Panc1 (cell line): Measurements from ENCODE around the gene SLC8A1.

ENCODE experiments used
- CTCF ChIP-seq: fragments of 450-650 bp; IDR thresholded peaks from 2 replicates; pipeline ENCODE4 v1.5.1; 2017; ENCODE audit warnings: mild to moderate bottlenecking
- POLR2AphosphoS5 ChIP-seq: IDR thresholded peaks from 2 replicates; pipeline ENCODE4 v1.6.1; 2012; ENCODE audit warnings: mild to moderate bottlenecking, low read depth, low read length, moderate library complexity
- SIN3A ChIP-seq: IDR thresholded peaks from 2 replicates; pipeline ENCODE4 v1.6.1; 2012; ENCODE audit warnings: low read depth, mild to moderate bottlenecking, low read length, moderate library complexity, borderline replicate concordance; ENCODE audit not compliant: insufficient read depth
- TCF7L2 ChIP-seq: IDR thresholded peaks from 2 replicates; pipeline ENCODE4 v1.6.1; 2011; ENCODE audit warnings: mild to moderate bottlenecking, low read depth, low read length, inconsistent platforms
- TF ChIP-seq, protein P1 (sequence below), 2 experiments: IDR thresholded peaks; 2 replicates each; pipeline ENCODE4 v1.6.1; 2011 to 2012; ENCODE audit warnings: low read depth in 2 of 2, control low read depth in 1 of 2, low read length in 1 of 2, mild to moderate bottlenecking in 1 of 2, moderate library complexity in 1 of 2; ENCODE audit not compliant: insufficient read depth in 1 of 2

DNA sequence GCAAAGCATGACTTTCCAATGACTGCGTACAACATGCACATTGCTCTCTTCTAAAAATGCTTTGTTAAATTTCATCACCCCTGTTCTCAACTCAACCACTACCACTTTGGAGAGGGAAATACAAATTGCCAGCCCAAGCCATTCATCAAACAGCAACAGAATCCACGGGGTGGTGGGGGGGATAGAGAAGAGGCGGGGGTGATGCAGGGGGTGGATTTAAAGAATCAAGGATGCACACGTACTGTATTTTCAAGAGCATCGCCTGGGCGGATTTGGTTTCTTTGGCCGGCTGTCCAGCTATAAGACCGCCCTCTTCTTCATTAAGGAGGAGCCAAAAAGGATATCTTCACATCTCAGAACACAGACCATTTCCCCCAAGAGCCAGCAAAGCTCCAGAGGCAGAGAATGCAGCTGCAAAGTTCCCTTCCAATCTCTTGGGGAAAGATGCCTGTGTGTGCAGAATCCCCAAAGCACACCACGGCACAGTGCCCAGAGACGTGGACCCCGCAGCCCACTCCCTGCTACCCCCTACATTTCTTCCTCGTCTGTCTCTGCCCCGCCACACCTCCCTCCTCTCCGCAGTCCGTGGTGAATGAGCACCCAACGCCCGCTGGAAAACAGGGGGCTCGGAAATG is 977 bp downstream of the SLC8A1 start:
- no peak for TF ChIP-seq SIN3A
- TF ChIP-seq POLR2AphosphoS5, result no peak
- TF ChIP-seq CTCF, result no peak
- TF ChIP-seq TCF7L2, result no peak
- TF ChIP-seq, protein P1, sequence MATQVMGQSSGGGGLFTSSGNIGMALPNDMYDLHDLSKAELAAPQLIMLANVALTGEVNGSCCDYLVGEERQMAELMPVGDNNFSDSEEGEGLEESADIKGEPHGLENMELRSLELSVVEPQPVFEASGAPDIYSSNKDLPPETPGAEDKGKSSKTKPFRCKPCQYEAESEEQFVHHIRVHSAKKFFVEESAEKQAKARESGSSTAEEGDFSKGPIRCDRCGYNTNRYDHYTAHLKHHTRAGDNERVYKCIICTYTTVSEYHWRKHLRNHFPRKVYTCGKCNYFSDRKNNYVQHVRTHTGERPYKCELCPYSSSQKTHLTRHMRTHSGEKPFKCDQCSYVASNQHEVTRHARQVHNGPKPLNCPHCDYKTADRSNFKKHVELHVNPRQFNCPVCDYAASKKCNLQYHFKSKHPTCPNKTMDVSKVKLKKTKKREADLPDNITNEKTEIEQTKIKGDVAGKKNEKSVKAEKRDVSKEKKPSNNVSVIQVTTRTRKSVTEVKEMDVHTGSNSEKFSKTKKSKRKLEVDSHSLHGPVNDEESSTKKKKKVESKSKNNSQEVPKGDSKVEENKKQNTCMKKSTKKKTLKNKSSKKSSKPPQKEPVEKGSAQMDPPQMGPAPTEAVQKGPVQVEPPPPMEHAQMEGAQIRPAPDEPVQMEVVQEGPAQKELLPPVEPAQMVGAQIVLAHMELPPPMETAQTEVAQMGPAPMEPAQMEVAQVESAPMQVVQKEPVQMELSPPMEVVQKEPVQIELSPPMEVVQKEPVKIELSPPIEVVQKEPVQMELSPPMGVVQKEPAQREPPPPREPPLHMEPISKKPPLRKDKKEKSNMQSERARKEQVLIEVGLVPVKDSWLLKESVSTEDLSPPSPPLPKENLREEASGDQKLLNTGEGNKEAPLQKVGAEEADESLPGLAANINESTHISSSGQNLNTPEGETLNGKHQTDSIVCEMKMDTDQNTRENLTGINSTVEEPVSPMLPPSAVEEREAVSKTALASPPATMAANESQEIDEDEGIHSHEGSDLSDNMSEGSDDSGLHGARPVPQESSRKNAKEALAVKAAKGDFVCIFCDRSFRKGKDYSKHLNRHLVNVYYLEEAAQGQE (IDR thresholded peaks at IDR 0.05; ENCODE audit: insufficient read depth in 1 of 2, low read depth in 2 of 2, low read length in 1 of 2), result no peak
